Erythroblast (primary cell): ENCODE measurements around the gene BIRC7.

ENCODE experiments used
- GATA1 ChIP-seq: IDR thresholded peaks from 2 replicates; pipeline ENCODE4 v1.6.1; 2011; ENCODE audit warnings: low read depth, mild to moderate bottlenecking, control low read depth, low read length, moderate library complexity
- POLR2A ChIP-seq: IDR thresholded peaks from 2 replicates; pipeline ENCODE4 v1.6.1; 2011; ENCODE audit warnings: mild to moderate bottlenecking, low read length

DNA sequence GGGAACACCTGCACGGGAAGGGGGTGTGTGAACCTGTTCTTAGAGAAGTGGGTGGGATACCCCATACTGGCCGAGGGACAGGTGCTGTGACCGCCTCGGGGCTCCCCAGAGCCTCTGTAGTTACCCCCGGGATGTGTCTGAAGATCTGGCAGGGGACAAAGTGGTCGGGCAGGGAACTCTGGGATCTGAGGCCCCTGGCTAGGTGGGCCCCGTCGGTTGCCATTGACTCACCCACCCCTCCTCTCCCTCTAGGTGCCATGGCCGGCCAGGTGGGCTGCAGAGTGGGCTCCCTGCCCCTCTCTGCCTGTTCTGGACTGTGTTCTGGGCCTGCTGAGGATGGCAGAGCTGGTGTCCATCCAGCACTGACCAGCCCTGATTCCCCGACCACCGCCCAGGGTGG lies 4.3 kb downstream of the BIRC7 start:
- TF ChIP-seq POLR2A: no peak
- no peak for TF ChIP-seq GATA1
